Measurements from ENCODE around the gene ZNF212. TPM values are rescaled to one million over a fixed set of nuclear protein-coding genes. Genes with fewer than 3 reads are reported as not detected.

ZNF212 gene
- total and polyA plus RNA-seq, 9 of the 15 experiments (the other 6 are each of a cell fraction or from before 2014, with no cell fraction given): 1.8 to 21.4 (median 7.2) TPM

GRCh38 chr7:149195180-149196150 is 44.0 kb upstream of the ZNF212 start, which contains the start of gene ZNF282 (continued):
- peak; percentile 86 for TF ChIP-seq ZBTB33 (CRISPR knock-in tag; IDR thresholded peaks at IDR 0.05)
- peak; percentile 90 for TF ChIP-seq HMGN3 (IDR thresholded peaks at IDR 0.05; ENCODE audit: borderline replicate concordance, extremely low read depth, insufficient read length, low read depth, low read length)
- TF ChIP-seq CREB1 (IDR thresholded peaks at IDR 0.05): peak; percentile 49
- TF ChIP-seq CREB1 (CRISPR knock-in tag; IDR thresholded peaks at IDR 0.05): no peak
- peak; percentile 69 for TF ChIP-seq ATF7 (IDR thresholded peaks at IDR 0.05)
- no peak for TF ChIP-seq XRCC3 (IDR thresholded peaks at IDR 0.05)
- peak; percentile 23; the same call in 1 of the 2 replicates for TF ChIP-seq CHD2 (IDR thresholded peaks at IDR 0.05; ENCODE audit: low read depth, low read length)
- TF ChIP-seq RAD51 (IDR thresholded peaks at IDR 0.05; ENCODE audit: borderline replicate concordance, low read depth): no peak
- TF ChIP-seq HSF4 (CRISPR knock-in tag; IDR thresholded peaks at IDR 0.05; ENCODE audit: borderline replicate concordance): 0 out of 2 replicates have a peak, but pooled peaks have one; percentile 8
- TF ChIP-seq TOE1 (IDR thresholded peaks at IDR 0.05; ENCODE audit: borderline replicate concordance): peak; percentile 80
- no peak for TF ChIP-seq TOE1 (CRISPR knock-in tag; IDR thresholded peaks at IDR 0.05; ENCODE audit: borderline replicate concordance, low read depth)
- peak in 1 of 2 experiments; percentile 44 for TF ChIP-seq AFF1 (IDR thresholded peaks at IDR 0.05; ENCODE audit: low read depth in 1 of 2, partially characterized antibody in 2 of 2)
- TF ChIP-seq GABPB2 (CRISPR knock-in tag; conservative IDR thresholded peaks at IDR 0.05): no peak
- TF ChIP-seq ILK (tag; IDR thresholded peaks at IDR 0.05; ENCODE audit: borderline replicate concordance, low read depth): no peak
- no peak for TF ChIP-seq RBM14 (IDR thresholded peaks at IDR 0.05; ENCODE audit: borderline replicate concordance, insufficient read depth, low read depth, low read length)
- peak; percentile 27; the same call in 1 of the 2 replicates for TF ChIP-seq CGGBP1 (CRISPR knock-in tag; IDR thresholded peaks at IDR 0.05)
- TF ChIP-seq NONO (IDR thresholded peaks at IDR 0.05; ENCODE audit: low read depth in 2 of 2, low read length in 1 of 2): peak; percentile 49 to 68; a peak in 2 of 4 replicates
- peak; percentile 84 for TF ChIP-seq VEZF1 (CRISPR knock-in tag; IDR thresholded peaks at IDR 0.05)

All from K562 (cell line).